ENCODE measurements around the gene OXTR. TPM values are rescaled to one million over a fixed set of nuclear protein-coding genes. Genes with fewer than 3 reads are reported as not detected.

OXTR gene
- total and polyA plus RNA-seq, 2 experiments from 2014 or later, result 5.5 to 9.3 TPM

DNA sequence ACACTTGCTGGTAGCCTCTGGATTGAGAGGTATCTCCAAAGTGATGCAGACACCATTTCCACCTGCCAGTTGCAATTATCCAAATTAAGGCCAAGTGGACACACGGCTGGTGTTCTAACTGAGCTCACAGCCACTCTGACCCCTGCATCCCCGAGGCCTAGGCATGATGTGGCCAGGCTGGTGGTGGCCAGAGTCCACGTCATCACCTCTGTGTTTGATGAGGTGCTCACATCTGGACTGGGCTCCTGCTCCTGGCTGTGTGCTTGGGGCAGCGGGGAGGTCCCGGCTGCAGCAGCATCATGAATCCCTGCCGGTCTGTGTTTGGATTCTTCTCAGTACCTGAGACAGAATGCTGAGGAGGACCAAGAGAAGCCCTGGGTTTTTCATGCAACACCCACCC lies 4.9 kb downstream of the OXTR start (continued):
- TF ChIP-seq, protein P1, sequence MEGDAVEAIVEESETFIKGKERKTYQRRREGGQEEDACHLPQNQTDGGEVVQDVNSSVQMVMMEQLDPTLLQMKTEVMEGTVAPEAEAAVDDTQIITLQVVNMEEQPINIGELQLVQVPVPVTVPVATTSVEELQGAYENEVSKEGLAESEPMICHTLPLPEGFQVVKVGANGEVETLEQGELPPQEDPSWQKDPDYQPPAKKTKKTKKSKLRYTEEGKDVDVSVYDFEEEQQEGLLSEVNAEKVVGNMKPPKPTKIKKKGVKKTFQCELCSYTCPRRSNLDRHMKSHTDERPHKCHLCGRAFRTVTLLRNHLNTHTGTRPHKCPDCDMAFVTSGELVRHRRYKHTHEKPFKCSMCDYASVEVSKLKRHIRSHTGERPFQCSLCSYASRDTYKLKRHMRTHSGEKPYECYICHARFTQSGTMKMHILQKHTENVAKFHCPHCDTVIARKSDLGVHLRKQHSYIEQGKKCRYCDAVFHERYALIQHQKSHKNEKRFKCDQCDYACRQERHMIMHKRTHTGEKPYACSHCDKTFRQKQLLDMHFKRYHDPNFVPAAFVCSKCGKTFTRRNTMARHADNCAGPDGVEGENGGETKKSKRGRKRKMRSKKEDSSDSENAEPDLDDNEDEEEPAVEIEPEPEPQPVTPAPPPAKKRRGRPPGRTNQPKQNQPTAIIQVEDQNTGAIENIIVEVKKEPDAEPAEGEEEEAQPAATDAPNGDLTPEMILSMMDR (conservative IDR thresholded peaks at IDR 0.05; ENCODE audit: low read depth in 2 of 2), result no peak

DNA sequence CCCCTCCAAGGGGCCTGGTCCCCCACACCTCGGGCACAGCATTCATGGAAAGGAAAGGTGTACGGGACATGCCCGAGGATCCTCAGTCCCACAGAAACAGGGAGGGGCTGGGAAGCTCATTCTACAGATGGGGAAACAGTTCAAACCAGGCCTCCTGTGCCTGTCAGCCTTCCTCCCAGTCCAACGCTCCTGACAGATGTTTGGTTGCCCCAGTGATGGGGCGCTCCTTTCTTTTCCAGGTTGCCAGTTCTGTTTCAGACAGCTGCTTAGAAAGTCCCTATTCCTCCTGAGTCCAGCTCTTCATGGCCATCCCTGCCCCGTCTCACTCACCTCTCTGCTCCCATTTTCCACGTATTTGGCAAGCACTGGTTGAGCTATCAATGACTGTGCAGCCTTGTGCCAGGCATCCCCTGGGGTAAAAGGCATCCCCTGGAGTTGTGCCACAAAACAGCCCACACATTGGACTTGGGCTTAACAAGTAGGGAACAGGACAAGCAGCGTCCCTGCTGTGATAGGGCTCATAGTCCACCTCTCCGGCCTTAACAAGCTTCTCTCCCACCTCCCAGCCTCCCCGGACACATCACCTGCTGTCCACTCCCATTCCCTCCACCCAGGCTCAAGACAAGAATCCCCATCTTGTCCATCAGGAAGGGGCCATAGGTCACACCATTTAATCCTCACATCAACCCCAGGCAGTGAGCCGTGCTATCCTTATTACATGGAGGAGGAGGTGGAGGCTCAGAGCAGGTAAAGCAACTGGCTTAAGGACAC lies 6.6 kb downstream of the OXTR start:
- no peaks in the 10 kb centered on the region for H3K36me3 ChIP-seq (ENCODE audit: insufficient read depth)
- ATAC-seq (no peak), DNase-seq (ENCODE audit: low spot score) (no peak)
- H3F3A ChIP-seq (replicated peaks; ENCODE audit: low read depth), result no peaks in the 10 kb centered on the region
- no peak overlapping the region for H3K27ac Mint-ChIP-seq
- H3K9me2 ChIP-seq (ENCODE audit: insufficient read depth), result no peaks in the 10 kb centered on the region
- H3K27me3 ChIP-seq (ENCODE audit: insufficient read depth), result peaks cover 16% of the 10 kb centered on the region
- H3K4me1 Mint-ChIP-seq, result peaks cover 3% of the 10 kb centered on the region; the same call in 2 of the 3 replicates
- no peak overlapping the region for H2AFZ ChIP-seq
- H3K4me2 ChIP-seq, result no peak overlapping the region
- H3K4me3 Mint-ChIP-seq, result no peak overlapping the region
- TF ChIP-seq, protein P2, sequence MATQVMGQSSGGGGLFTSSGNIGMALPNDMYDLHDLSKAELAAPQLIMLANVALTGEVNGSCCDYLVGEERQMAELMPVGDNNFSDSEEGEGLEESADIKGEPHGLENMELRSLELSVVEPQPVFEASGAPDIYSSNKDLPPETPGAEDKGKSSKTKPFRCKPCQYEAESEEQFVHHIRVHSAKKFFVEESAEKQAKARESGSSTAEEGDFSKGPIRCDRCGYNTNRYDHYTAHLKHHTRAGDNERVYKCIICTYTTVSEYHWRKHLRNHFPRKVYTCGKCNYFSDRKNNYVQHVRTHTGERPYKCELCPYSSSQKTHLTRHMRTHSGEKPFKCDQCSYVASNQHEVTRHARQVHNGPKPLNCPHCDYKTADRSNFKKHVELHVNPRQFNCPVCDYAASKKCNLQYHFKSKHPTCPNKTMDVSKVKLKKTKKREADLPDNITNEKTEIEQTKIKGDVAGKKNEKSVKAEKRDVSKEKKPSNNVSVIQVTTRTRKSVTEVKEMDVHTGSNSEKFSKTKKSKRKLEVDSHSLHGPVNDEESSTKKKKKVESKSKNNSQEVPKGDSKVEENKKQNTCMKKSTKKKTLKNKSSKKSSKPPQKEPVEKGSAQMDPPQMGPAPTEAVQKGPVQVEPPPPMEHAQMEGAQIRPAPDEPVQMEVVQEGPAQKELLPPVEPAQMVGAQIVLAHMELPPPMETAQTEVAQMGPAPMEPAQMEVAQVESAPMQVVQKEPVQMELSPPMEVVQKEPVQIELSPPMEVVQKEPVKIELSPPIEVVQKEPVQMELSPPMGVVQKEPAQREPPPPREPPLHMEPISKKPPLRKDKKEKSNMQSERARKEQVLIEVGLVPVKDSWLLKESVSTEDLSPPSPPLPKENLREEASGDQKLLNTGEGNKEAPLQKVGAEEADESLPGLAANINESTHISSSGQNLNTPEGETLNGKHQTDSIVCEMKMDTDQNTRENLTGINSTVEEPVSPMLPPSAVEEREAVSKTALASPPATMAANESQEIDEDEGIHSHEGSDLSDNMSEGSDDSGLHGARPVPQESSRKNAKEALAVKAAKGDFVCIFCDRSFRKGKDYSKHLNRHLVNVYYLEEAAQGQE (IDR thresholded peaks at IDR 0.05; ENCODE audit: unreplicated experiment), result no peak
- TF ChIP-seq, protein P3, sequence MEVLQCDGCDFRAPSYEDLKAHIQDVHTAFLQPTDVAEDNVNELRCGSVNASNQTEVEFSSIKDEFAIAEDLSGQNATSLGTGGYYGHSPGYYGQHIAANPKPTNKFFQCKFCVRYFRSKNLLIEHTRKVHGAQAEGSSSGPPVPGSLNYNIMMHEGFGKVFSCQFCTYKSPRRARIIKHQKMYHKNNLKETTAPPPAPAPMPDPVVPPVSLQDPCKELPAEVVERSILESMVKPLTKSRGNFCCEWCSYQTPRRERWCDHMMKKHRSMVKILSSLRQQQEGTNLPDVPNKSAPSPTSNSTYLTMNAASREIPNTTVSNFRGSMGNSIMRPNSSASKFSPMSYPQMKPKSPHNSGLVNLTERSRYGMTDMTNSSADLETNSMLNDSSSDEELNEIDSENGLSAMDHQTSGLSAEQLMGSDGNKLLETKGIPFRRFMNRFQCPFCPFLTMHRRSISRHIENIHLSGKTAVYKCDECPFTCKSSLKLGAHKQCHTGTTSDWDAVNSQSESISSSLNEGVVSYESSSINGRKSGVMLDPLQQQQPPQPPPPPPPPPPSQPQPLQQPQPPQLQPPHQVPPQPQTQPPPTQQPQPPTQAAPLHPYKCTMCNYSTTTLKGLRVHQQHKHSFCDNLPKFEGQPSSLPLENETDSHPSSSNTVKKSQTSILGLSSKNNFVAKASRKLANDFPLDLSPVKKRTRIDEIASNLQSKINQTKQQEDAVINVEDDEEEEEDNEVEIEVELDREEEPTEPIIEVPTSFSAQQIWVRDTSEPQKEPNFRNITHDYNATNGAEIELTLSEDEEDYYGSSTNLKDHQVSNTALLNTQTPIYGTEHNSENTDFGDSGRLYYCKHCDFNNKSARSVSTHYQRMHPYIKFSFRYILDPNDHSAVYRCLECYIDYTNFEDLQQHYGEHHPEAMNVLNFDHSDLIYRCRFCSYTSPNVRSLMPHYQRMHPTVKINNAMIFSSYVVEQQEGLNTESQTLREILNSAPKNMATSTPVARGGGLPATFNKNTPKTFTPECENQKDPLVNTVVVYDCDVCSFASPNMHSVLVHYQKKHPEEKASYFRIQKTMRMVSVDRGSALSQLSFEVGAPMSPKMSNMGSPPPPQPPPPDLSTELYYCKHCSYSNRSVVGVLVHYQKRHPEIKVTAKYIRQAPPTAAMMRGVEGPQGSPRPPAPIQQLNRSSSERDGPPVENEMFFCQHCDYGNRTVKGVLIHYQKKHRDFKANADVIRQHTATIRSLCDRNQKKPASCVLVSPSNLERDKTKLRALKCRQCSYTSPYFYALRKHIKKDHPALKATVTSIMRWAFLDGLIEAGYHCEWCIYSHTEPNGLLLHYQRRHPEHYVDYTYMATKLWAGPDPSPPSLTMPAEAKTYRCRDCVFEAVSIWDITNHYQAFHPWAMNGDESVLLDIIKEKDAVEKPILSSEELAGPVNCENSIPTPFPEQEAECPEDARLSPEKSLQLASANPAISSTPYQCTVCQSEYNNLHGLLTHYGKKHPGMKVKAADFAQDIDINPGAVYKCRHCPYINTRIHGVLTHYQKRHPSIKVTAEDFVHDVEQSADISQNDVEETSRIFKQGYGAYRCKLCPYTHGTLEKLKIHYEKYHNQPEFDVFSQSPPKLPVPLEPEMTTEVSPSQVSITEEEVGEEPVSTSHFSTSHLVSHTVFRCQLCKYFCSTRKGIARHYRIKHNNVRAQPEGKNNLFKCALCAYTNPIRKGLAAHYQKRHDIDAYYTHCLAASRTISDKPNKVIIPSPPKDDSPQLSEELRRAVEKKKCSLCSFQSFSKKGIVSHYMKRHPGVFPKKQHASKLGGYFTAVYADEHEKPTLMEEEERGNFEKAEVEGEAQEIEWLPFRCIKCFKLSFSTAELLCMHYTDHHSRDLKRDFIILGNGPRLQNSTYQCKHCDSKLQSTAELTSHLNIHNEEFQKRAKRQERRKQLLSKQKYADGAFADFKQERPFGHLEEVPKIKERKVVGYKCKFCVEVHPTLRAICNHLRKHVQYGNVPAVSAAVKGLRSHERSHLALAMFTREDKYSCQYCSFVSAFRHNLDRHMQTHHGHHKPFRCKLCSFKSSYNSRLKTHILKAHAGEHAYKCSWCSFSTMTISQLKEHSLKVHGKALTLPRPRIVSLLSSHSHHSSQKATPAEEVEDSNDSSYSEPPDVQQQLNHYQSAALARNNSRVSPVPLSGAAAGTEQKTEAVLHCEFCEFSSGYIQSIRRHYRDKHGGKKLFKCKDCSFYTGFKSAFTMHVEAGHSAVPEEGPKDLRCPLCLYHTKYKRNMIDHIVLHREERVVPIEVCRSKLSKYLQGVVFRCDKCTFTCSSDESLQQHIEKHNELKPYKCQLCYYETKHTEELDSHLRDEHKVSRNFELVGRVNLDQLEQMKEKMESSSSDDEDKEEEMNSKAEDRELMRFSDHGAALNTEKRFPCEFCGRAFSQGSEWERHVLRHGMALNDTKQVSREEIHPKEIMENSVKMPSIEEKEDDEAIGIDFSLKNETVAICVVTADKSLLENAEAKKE (CRISPR knock-in tag; IDR thresholded peaks at IDR 0.05), result no peak
- no peak for TF ChIP-seq EZH2phosphoT487 (IDR thresholded peaks at IDR 0.05; ENCODE audit: unreplicated experiment)
- H3K4me1 ChIP-seq (ENCODE audit: insufficient read depth), result no peaks in the 10 kb centered on the region
- no peaks in the 10 kb centered on the region for H3K36me3 Mint-ChIP-seq (ENCODE audit: low read depth)
- no peak overlapping the region for H3K4me3 ChIP-seq
- H3K27ac ChIP-seq (ENCODE audit: low read depth), result no peak overlapping the region
- no peaks in the 10 kb centered on the region for H3K9me3 Mint-ChIP-seq
- peaks cover 17% of the 10 kb centered on the region for H3K27me3 Mint-ChIP-seq (ENCODE audit: insufficient read depth, low read depth, poor library complexity)
- H4K20me1 ChIP-seq (replicated peaks; ENCODE audit: insufficient read depth), result no peaks in the 10 kb centered on the region
- H3K79me2 ChIP-seq (replicated peaks; ENCODE audit: insufficient read depth), result no peaks in the 10 kb centered on the region
